ENCODE data around the gene TSFM.

GRCh38 chr12:57769594-57769993, 13.0 kb upstream of the TSFM start:
- no peak for TF ChIP-seq CTCF (IDR thresholded peaks at IDR 0.05; ENCODE audit: insufficient read depth, low read length, poor library complexity, severe bottlenecking)
- no peak for TF ChIP-seq EZH2phosphoT487 (conservative IDR thresholded peaks at IDR 0.05; ENCODE audit: low read length)
